Prostate gland (tissue), 2 donors: Measurements from ENCODE around the gene IL17RC.

Source experiments
- POLR2A ChIP-seq: fragments of 450-650 bp; IDR thresholded peaks from one replicate; pipeline ENCODE4 v1.6.1; 2016; ENCODE audit warnings: antibody characterized with exemption, mild to moderate bottlenecking
- TF ChIP-seq, protein P1 (sequence below), 4 experiments: fragments of 200-600 bp in 2 of 4; fragments of 450-650 bp in 2 of 4; sonication (generic) in 2 of 4; IDR thresholded peaks; 1 replicate in 3 of 4; 2 replicates in 1 of 4; pipeline ENCODE4 v1.5.1; 2016 to 2019; ENCODE audit warnings: antibody characterized with exemption in 4 of 4, mild to moderate bottlenecking in 2 of 4, moderate library complexity in 2 of 4

DNA sequence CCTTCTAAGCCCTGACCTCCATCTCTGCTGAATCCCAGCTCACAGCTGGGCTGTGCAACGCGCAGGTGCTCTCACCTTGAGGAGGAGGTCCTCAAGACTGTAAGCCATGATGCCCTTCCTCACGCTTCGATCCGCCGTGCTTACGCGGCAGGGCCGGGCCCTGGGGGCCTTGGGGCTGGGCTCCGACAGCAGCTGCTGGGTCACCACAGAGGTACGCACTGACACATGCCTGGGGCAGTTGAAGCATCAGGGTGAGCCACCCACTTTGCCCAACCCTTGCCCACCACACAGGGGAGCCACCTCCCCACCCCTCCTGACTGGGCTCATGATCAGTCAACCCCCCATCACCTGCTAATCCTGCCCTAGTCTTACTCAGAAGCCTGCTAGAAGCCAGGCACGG lies 39.9 kb upstream of the IL17RC start:
- no peak for TF ChIP-seq POLR2A
- TF ChIP-seq, protein P1, sequence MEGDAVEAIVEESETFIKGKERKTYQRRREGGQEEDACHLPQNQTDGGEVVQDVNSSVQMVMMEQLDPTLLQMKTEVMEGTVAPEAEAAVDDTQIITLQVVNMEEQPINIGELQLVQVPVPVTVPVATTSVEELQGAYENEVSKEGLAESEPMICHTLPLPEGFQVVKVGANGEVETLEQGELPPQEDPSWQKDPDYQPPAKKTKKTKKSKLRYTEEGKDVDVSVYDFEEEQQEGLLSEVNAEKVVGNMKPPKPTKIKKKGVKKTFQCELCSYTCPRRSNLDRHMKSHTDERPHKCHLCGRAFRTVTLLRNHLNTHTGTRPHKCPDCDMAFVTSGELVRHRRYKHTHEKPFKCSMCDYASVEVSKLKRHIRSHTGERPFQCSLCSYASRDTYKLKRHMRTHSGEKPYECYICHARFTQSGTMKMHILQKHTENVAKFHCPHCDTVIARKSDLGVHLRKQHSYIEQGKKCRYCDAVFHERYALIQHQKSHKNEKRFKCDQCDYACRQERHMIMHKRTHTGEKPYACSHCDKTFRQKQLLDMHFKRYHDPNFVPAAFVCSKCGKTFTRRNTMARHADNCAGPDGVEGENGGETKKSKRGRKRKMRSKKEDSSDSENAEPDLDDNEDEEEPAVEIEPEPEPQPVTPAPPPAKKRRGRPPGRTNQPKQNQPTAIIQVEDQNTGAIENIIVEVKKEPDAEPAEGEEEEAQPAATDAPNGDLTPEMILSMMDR (IDR thresholded peaks at IDR 0.05): no peak
